GM12878 (cell line): ENCODE measurements around the gene FOXB2. TPM values are rescaled to one million over a fixed set of nuclear protein-coding genes. Genes with fewer than 3 reads are reported as not detected.

ENCODE experiments used
- FOXK2 ChIP-seq: fragments of 450-650 bp; IDR thresholded peaks from 2 replicates; pipeline ENCODE4 v1.6.1; 2017; ENCODE audit warnings: mild to moderate bottlenecking, moderate library complexity
- IKZF1 ChIP-seq: fragments of 450-650 bp; conservative IDR thresholded peaks from 2 replicates; pipeline ENCODE4 v1.6.1; 2017; ENCODE audit warnings: antibody characterized with exemption, mild to moderate bottlenecking
- MLLT1 ChIP-seq: fragments of 450-650 bp; IDR thresholded peaks from 2 replicates; pipeline ENCODE4 v1.6.1; 2016; ENCODE audit warnings: mild to moderate bottlenecking
- MYC ChIP-seq: IDR thresholded peaks from 2 replicates; pipeline ENCODE4 v1.6.1; 2011; ENCODE audit warnings: mild to moderate bottlenecking, low read length, moderate library complexity, inconsistent platforms; ENCODE audit not compliant: insufficient read depth, insufficient replicate concordance, insufficient read length, severe bottlenecking
- RB1 ChIP-seq: fragments of 450-650 bp; formaldehyde crosslinking; IDR thresholded peaks from 2 replicates; pipeline ENCODE4 v1.6.1; 2017; ENCODE audit warnings: mild to moderate bottlenecking, borderline replicate concordance
- polyA plus RNA-seq, 11 experiments: library from polyadenylated mRNA; depleted of rRNA in 4 of 11; unstranded in 6 of 11; stranded (reverse) in 5 of 11; fragments of >200 nt; fragmentation: Nextera tagmentation in 4 of 11; fragmentation: Illumina TruSeq in 1 of 11; extraction: Ambion mirVana in 4 of 11; extraction: Trizol in 1 of 11; gene quantifications; 1 replicate in 1 of 11; 2 replicates in 10 of 11; pipeline versions ENCODE4 v1.2.1 to v1.2.3, GENCODE V29; 2011 to 2016; ENCODE audit warnings: inconsistent platforms in 2 of 11, missing spikeins in 2 of 11, low read depth in 1 of 11
- total RNA-seq, 4 experiments: library from RNA; depleted of rRNA in 3 of 4; stranded (reverse); fragments of >200 nt in 3 of 4; fragmentation: Illumina TruSeq in 1 of 4; extraction: Trizol in 1 of 4; gene quantifications; 2 replicates each; pipeline versions ENCODE4 v1.2.1 to v1.2.3, GENCODE V29; 2013 to 2021
- TF ChIP-seq, protein P1 (sequence below): fragments of 450-650 bp; conservative IDR thresholded peaks from 2 replicates; pipeline ENCODE4 v1.6.1; 2017; ENCODE audit warnings: mild to moderate bottlenecking, moderate library complexity
- TF ChIP-seq, protein P2 (sequence below): fragments of 450-650 bp; formaldehyde crosslinking; IDR thresholded peaks from 2 replicates; pipeline ENCODE4 v1.4.0; 2022; ENCODE audit warnings: mild to moderate bottlenecking, moderate library complexity

Gene FOXB2
- total and polyA plus RNA-seq, 10 of the 15 experiments (the other 5 are each of a cell fraction or from before 2014, with no cell fraction given) = not detected

GRCh38 chr9:77030045-77030444 lies 10.6 kb downstream of the FOXB2 start (continued):
- TF ChIP-seq, protein P1, sequence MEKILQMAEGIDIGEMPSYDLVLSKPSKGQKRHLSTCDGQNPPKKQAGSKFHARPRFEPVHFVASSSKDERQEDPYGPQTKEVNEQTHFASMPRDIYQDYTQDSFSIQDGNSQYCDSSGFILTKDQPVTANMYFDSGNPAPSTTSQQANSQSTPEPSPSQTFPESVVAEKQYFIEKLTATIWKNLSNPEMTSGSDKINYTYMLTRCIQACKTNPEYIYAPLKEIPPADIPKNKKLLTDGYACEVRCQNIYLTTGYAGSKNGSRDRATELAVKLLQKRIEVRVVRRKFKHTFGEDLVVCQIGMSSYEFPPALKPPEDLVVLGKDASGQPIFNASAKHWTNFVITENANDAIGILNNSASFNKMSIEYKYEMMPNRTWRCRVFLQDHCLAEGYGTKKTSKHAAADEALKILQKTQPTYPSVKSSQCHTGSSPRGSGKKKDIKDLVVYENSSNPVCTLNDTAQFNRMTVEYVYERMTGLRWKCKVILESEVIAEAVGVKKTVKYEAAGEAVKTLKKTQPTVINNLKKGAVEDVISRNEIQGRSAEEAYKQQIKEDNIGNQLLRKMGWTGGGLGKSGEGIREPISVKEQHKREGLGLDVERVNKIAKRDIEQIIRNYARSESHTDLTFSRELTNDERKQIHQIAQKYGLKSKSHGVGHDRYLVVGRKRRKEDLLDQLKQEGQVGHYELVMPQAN = no peak
- TF ChIP-seq RB1 = no peak
- TF ChIP-seq MYC = no peak
- no peak for TF ChIP-seq MLLT1
- no peak for TF ChIP-seq FOXK2
- TF ChIP-seq, protein P2, sequence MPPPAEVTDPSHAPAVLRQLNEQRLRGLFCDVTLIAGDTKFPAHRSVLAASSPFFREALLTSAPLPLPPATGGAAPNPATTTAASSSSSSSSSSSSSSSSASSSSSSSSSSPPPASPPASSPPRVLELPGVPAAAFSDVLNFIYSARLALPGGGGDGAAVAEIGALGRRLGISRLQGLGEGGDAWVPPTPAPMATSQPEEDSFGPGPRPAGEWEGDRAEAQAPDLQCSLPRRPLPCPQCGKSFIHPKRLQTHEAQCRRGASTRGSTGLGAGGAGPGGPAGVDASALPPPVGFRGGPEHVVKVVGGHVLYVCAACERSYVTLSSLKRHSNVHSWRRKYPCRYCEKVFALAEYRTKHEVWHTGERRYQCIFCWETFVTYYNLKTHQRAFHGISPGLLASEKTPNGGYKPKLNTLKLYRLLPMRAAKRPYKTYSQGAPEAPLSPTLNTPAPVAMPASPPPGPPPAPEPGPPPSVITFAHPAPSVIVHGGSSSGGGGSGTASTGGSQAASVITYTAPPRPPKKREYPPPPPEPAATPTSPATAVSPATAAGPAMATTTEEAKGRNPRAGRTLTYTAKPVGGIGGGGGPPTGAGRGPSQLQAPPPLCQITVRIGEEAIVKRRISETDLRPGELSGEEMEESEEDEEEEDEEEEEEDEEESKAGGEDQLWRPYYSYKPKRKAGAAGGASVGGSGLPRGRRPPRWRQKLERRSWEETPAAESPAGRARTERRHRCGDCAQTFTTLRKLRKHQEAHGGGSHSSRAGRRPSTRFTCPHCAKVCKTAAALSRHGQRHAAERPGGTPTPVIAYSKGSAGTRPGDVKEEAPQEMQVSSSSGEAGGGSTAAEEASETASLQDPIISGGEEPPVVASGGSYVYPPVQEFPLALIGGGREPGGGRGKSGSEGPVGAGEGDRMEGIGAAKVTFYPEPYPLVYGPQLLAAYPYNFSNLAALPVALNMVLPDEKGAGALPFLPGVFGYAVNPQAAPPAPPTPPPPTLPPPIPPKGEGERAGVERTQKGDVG (CRISPR knock-in tag) = no peak
- TF ChIP-seq IKZF1 = no peak
